ENCODE data around the gene CTBP2.

- peak in 2 of 4 experiments; percentile 2 to 11 for TF ChIP-seq CTCF (IDR thresholded peaks at IDR 0.05)
- TF ChIP-seq POLR2A (IDR thresholded peaks at IDR 0.05) = no peak
These were observed 76.2 kb downstream of the CTBP2 start for GRCh38 chr10:125084191-125084613.
